GM18511 (cell line): ENCODE results near the gene SCCPDH.

ENCODE experiments used
- ATAC-seq: cut with Tn5 transposase; IDR thresholded peaks from one replicate; pipeline ENCODE4 v1.9.1; 2021; ENCODE audit warnings: mild to moderate bottlenecking, moderate library complexity; ENCODE audit not compliant: unreplicated experiment

Gene SCCPDH

GRCh38 chr1:246784621-246785493, 60.6 kb downstream of the SCCPDH start:
- ATAC-seq = peak; percentile 61

- no peak for ATAC-seq
These were observed 61.4 kb downstream of the SCCPDH start for GRCh38 chr1:246785494-246786111.

GRCh38 chr1:246786606-246787238, 62.5 kb downstream of the SCCPDH start:
- ATAC-seq = no peak

- ATAC-seq = no peak
These were observed 63.7 kb downstream of the SCCPDH start for GRCh38 chr1:246787781-246788513.

- ATAC-seq = no peak
These were observed 64.7 kb downstream of the SCCPDH start for GRCh38 chr1:246788895-246789338.

DNA sequence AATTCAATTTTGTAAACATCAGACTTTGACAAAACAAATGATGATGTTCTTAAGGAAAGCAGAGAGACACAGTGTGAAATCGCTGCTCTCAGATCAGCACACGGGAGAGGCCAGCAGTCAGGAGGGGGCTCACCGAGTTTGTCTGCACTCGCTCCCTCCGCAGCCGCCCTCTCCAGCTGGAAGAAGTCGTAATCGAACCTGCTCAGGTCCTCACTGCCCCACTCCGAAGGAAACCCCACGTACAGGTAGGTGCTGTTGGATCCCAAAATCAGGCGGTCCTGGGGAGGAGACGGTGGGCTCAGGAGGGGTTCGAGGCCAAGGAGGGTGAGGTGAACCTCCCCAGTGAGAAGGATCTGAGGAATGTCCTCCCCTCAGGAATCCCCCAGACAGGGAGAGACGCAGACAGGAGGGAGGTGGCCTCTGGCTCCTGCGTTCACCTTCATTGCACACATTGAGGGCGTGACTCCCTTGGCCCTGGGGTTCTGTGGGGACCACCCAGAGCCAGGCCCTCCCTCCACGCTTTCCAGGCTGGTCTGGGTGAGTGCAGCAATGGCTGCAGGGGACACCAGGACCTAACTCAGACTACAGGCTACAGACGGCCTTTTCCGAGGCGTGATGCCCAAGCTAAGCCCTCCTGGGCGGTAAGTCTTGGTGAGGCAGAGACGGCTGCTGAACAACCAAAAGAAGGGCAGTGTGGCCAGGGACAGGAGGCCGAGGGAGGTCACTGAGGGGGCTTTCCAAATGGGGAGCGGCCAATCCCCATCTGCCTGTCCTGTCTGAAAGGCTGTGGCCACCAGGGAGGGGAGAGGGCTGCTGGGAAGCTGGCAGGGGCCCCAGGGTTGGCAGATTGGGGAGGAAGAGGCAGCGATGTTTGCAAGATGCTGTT, 65.5 kb downstream of the SCCPDH start:
- no peak for ATAC-seq

- ATAC-seq = no peak
These were observed 66.2 kb downstream of the SCCPDH start for GRCh38 chr1:246790364-246790763.

GRCh38 chr1:246790833-246791232, 66.6 kb downstream of the SCCPDH start:
- no peak for ATAC-seq

GRCh38 chr1:246791303-246791918, 67.2 kb downstream of the SCCPDH start:
- ATAC-seq = no peak

- no peak for ATAC-seq
These were observed 68.4 kb downstream of the SCCPDH start for GRCh38 chr1:246792603-246793002.

- ATAC-seq = no peak
These were observed 69.2 kb downstream of the SCCPDH start for GRCh38 chr1:246793356-246793896.

DNA sequence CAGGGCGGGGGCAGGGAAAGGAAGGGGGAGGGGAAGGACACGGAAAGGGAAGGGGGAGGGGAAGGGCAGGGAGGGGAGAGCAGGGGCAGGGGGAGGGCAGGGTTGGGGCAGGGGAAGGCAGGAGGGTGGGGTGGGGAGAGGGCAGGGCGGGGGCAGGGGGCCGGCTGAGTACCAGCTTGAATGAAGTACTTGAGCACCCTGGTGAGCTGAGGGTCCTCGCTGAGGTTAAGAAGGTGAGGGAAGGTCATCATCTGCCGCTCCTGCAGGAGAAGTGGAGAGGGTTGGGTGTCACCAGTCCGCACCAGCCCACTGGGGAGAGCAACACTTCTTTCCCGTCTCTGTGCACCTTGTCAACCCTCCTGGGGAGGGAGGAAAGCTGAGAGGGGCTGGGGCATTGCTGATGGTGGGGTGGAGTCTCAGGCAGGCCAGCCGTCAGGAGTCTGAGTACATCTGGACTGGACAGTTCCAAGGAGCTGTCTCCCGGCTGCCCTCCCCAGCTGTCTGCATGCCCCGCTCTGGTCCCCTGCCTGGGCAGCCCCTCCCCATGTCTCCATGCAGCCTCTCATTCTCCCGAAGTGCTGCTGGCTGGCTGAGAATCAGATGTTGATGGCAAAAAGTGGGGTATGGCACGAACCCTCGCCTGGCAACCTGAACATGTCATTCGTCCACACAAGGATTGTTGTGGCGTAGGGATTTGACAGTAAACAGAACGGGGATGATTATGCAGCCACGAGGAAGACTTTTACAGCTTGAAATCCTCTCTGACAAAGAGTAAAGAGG, 70.0 kb downstream of the SCCPDH start:
- no peak for ATAC-seq

DNA sequence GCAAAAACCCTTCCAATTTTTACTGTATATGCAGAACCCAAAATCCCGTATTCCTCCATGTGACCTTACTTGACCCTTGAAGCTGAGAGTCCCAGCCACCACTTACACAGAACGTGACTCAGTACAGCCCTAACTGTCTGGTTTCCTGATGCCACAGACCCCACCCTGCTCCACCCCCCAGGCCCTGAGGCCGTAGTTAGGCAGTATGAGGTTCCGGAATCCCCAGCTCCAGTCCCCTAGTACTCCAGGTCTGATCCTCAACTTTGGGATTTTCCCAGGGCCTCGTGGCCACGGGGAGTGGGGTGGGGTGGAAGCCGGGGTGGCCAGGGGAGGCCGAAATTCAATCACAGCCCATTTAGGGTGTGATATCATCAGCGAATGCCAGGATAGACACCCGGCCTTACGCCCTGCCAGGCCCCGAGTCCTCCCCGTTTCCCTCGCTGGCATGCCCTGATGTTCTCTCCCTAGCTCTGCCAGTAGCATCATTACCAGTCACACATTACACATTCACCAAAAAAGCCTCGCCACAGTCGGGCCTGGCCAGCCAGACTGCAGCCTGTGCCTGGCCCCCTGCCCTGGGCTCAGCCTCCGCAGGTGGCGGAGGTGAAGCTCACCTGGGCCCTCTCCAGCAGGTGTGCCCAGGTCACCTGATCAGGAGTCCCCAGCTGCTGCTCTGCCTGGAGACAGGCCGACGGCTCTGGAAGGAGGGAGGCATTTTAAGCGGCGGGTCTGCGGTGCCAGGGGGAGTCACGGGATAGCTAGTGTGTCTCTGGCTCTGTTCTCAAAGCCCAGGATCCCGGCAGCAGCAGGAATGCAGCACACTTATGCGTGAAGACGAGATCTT, 70.8 kb downstream of the SCCPDH start:
- no peak for ATAC-seq

DNA sequence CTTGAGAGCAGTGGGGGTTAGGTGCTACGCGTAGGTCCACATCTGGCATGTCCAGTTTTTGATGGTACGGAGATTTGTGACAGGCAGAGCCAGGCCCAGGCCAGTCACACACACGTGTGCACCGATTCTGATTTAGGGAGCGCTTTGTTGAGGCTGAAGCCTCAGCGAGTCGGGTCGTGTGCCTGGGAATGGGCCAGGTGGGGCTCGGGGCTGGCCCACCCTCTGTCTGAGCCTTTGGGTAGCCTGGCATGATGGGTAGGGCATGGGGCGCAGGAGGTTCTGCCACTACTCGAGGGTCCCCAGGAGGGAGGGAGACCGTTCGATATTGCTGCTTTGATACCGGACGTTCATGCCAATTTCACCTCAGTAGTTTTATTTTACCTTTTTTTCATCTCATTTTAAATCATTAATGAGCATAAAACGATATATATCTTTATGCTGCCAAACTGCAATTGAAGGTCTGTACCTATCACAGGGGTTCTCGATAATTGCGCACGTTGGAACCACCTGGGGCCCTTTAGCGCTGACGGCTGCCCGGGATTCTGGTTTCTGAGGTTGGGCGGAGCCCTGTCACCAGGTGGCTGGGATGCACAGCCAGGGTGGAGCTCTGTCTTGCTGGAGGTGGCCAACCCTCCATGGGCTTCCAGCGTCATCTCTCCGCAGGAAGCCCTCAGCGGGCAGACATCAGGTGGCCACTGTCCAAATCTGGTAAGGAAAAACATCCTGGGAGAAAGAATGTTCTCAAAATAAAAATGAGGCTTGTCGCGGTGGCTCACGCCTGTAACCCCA, 71.9 kb downstream of the SCCPDH start:
- ATAC-seq = no peak

- no peak for ATAC-seq
These were observed 72.9 kb downstream of the SCCPDH start for GRCh38 chr1:246797157-246797556.

DNA sequence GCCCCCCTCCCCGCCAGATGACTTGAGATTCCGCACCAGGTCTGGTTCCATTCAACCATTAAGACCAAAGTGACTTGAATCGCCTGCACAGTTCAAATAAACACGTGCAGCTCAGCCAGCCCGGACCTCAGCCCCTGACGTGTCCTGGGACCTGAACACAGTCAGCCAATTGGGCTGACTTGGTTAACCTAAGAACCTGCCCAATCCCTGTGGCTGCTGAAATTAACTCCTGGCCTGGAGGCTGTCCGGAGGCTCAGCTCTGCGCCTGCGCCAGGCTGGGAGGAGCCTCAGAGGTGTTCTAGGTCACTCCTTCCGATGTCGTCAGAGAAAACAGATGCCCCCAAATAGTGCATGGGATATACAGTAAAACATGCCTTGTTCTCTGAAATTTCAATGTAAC, 73.4 kb downstream of the SCCPDH start:
- ATAC-seq = no peak

DNA sequence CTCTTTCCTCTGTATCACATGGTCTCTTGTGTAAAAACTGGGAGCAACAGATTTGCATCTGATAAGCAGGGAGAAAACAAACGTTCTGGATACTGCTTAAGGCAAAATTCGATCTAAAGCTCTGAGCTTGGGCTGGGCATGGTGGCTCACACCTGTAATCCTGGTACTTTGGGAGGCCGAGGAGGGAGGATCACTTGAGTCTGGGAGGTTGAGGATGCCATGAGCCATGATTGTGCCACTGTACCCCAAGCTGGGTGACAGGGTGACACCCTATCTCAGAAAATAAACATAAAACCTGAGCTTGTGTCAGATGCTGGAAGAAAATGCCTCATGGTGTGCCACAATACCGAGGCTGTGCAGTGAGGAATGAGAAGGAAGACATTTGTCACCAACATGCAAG, 73.9 kb downstream of the SCCPDH start:
- ATAC-seq = no peak
